Measurements from ENCODE around the gene TBC1D32.
"Not testable (repeated sequence)": the region's sequence is repeated elsewhere in the genome, so short reads cannot be mapped to it uniquely, and the experiment has no call there.

The TBC1D32 gene

DNA sequence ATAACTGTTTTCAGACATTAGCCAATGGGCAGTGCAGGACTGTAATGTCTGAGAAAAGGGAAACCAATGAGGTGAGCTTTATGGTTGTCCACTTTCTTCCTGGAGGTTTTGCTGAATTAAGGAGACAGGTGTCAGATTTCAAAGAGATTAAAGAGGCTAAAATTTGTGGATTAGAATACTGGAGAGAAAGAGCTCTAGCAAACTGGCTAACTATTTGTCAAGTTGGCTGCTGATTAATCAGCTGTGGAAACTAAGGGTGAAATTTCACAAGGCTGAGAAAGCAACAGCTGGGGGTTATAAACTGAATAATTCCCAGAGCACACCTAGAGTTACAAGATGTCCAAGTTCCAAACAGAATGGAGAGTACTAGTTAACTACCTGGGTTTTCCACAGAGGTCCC lies 198.9 kb downstream of the TBC1D32 start:
- in situ Hi-C loops (cut with HindIII; ENCODE audit: low sequenced_read_pairs) = no loop called here

DNA sequence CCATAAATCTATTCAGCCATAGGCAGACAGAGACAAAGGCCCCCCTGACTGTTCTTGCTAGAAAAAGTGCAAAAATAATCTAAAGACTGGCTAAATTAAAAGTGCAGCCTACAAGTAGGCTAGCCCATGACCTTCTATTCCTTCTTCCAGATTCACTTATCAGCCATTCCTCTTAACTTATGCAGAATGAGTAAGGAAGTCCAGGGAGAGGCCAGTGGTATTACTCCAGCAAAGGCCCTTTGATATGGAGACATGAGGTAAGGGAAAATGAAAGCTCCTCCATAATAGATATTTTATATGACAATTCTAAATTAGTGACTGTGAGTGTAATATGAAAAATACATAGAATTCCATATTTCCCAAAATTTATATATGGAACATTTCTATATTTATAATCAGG lies 199.4 kb downstream of the TBC1D32 start:
- in situ Hi-C loops (cut with HindIII; ENCODE audit: low sequenced_read_pairs) = no loop called here

DNA sequence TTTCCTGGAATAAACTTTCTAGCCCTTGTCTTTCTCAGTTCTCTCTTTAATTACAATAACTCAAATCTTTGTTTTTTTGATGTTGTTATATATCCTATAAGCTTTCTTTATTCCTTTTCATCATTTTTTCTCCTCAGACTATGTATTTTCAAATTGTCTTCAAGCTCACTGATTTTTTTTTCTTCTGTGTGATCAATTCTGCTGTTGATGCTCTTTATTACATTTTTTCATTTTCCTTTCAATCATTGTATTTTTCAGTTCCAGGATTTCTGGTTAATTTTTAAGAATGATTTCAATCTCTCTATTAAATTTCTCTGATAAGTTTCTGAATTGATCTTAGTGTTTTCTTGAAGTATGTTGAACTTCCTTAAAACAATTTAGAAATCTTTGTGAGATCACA lies 209.7 kb downstream of the TBC1D32 start:
- in situ Hi-C loops (cut with HindIII; ENCODE audit: low sequenced_read_pairs) = no loop called here

DNA sequence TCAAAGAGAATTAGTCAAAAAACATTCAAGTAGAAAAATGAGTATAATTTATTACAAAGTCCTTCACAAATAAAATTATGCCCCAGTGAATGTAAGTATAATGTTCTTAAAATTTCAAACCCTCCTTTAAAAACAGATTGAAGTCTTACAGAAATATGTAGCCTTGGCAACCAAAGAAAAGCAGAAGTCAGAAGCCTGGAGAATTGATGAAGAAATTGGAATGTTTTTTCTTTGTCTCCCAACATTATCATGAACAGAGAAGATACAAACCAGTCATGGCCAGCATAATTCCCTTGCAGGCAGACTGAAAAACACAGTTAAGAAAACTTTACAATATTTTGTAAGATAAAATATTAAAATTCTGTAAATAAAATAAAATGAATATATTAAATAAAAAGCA lies 221.9 kb downstream of the TBC1D32 start:
- in situ Hi-C loops (cut with HindIII; ENCODE audit: low sequenced_read_pairs) = no loop called here

DNA sequence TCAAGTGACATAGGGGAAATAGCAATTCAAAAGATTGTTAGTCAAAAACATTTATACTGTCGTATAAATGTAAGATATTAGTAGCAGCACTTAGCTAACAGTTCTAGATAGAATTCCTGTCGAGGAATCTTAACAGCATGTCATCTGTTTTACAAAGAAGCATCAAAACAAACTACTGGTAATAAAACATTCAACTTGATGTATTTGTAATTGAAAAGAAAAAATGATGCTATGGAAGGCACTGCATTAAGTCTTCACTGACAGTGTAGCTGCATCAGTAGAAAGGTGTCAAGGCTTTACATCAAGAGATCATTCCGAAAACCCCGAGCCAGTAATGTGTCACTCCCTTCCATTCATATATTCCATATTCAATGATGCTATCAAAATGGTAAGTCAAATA lies 223.5 kb downstream of the TBC1D32 start:
- in situ Hi-C loops (cut with HindIII; ENCODE audit: low sequenced_read_pairs) = no loop called here

DNA sequence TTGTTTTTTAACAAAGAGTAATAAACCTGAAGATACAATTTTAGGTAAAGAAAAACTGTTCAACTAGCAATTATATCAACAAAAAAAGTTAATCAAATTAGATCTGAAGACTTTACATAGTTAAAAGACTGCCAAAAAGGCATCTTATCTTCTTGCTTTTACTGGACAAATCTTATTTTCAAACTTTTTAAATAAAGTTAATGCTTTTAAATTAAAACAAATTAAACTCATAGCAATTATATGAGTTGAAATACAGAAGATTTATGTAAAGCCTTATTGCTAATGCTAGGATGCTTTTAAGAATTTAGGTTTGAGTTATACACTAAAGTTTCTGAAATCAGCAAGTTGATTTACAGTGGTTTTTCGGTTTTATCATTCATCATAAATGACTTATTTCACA lies 227.3 kb downstream of the TBC1D32 start:
- in situ Hi-C loops (cut with HindIII; ENCODE audit: low sequenced_read_pairs) = no loop called here

DNA sequence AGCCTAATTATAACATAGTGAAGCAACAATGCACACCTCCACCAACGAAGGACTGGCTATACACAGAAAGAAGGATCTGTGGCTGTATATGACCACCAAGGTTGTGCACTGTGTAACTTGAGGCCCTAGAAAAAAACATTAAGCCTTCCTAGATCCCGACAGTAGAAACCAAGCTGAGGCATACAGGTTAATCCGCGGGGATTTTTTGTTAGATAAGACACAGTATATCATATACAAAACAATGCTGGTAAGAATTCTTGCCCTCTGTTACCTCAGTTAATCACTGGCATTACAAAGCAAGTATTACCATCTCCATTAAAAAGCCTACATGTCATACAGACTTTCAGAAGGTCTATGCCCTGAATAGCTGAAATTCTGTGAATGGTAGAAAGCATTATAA lies 228.8 kb downstream of the TBC1D32 start:
- in situ Hi-C loops (cut with HindIII; ENCODE audit: low sequenced_read_pairs) = no loop called here

DNA sequence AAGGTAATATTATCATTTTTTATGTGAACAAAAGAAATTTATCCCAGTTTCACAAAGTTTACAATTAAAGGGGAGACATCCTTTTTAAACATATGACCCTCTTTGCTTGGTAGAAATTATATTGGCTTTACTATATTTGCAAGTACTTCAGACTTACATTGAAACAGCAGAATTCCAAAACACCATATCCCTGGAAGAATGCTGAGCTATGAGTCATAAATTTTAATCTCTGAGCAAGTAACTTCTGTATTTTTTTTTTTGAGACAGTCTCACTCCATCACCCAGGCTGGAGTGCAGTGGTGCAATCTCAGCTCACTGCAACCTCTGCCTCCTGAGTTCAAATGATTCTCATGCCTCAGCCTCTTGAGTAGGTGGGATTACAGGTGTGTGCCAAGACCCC lies 240.4 kb downstream of the TBC1D32 start:
- in situ Hi-C loops (cut with HindIII; ENCODE audit: low sequenced_read_pairs) = no loop called here

DNA sequence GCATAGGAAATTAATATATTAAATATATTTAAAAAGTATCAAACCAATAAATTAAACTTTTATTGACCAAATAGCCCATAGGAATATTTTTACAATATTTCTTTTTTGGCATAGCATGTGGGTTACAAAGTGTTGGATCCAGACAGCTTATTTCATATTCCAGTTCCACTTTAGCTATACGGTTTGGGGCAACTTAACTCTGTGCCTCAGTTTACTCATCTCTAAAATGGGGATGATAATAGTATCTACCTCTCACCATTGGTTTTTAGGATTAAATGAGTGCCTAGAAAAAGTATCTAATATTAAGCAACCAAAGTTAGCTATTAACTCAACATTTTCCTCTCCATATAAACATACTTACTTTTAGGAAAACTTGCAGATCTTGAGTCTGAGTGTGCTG lies 243.8 kb downstream of the TBC1D32 start:
- in situ Hi-C loops (cut with HindIII; ENCODE audit: low sequenced_read_pairs) = no loop called here

DNA sequence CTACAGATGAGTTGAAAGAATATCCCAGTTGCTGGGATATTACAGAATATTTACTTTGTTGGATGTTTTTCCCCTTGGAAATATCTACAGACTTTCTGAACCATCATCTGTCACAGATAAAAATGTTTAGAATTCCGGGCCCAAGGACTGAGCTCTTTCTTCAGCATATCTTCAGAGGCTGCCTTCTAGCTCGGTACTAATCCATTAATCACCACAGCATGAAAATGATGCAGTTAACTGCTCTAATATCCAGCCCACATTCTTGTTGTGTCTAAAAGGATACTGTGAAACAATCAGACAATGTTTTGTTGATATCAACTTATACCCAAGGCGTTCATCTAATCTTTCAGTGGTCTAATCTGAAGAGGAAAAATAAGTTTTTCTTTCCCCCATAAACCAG lies 247.4 kb downstream of the TBC1D32 start:
- in situ Hi-C loops (cut with HindIII; ENCODE audit: low sequenced_read_pairs) = no loop called here

DNA sequence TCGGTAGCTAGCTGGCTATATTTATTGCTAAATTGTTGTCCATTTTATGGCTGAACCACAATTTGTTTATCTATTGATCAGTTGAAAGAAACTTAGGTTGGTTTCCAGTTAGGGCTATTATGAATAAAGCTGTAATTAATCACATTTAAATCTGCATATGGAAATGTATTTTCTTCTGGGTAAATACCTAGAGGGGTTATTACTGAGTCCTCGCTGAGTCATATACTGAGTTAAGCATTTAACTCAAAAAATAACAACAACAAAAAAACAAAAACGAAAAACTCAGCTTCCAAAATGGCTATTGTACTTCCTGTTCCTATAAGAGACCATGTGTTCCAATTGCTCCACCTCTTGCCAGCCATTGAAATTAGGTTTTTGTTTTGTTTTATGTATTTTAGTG lies 258.2 kb downstream of the TBC1D32 start:
- in situ Hi-C loops (cut with HindIII; ENCODE audit: low sequenced_read_pairs) = no loop called here

DNA sequence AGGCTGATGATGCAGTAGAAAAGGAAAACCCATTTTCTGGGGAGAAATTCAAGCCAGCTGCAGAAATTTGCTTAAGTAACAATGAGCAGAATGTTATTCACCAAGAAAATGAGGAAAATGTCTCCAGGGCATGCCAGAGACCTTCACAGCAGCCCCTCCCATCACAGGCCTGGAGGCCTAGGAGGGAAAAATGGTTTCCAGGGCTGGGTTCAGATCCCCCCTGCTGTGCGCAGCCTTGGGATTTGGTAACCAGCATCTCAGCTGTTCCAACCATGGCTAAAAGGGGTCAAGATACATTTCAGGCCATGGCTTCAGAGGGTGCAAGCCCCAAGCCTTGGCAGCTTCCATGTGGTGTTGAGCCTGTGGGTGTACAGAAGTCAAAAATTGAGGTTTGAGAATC lies 265.5 kb downstream of the TBC1D32 start:
- in situ Hi-C loops (cut with HindIII; ENCODE audit: low sequenced_read_pairs) = loop anchor here (25.0 kb wide), 1 partner anchor 244 kb away; no protein-coding TSS in a partner anchor

DNA sequence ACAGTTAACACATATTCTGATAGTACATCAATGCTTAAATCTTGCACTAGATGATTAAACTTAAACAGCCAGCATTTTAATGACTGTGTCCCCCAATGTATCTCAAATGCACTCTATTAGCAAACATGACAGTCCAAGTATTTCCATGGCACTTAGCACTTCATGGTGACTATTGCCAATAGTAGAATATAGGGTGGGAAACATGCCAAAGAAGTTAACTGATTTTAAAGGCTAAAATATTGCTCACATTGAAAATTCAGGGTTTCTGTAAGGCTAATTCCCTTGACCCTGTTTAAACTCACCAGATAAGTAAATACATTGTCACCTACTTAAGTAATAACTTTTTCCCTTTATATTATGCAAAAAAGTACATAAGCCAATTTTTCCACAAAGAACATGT lies 266.9 kb downstream of the TBC1D32 start:
- in situ Hi-C loops (cut with HindIII; ENCODE audit: low sequenced_read_pairs) = loop anchor here (25.0 kb wide), 1 partner anchor 245 kb away; no protein-coding TSS in a partner anchor

DNA sequence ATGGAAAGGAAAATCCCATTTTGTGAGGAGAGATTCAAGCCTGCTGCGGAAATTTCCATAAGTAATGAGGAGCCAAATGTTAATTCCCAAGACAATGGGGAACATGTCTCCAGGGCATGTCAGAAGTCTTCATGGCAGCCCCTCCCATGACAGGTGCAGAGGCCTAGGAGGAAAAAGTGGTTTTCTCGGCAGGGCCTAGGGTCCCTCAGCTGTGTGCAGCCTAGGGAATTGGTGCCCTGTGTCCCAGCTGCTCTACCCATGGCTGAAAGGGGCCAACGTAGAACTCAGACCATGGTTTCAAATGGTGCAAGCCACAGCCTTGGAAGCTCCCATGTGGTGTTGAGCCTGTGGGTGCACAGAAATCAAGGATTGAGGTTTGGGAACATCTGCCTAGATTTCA lies 269.9 kb downstream of the TBC1D32 start:
- in situ Hi-C loops (cut with HindIII; ENCODE audit: low sequenced_read_pairs) = loop anchor here (25.0 kb wide), 1 partner anchor 248 kb away; no protein-coding TSS in a partner anchor

DNA sequence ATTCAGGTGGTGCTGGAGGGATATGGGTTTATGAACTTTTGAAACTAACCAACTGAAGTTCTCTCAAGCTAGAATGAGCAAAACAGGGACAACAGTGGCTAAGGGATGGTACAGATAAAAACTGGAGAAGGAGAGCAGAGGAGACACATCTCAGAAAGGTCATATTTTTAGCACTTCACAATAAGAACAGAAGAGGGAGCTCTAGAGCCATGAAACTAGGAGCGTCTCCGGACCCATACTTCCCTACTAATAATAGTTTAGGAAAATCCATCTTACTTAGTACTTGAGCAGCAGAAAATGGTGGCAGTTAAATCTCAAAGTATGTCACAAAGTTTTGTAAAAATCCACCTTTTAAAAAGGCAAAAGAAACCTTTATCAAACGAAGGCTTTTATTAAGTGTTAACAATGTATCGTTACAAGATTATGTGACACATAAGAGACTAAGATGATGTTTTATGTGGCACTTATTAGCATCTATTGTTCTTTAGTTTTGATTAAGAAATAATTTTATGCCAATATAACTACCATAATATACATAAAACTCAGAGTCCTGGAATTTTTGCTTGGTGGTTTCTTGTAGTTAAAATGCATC lies 278.6 kb downstream of the TBC1D32 start:
- in situ Hi-C loops (cut with HindIII; ENCODE audit: low sequenced_read_pairs) = loop anchor here (25.0 kb wide), 1 partner anchor 257 kb away; no protein-coding TSS in a partner anchor

DNA sequence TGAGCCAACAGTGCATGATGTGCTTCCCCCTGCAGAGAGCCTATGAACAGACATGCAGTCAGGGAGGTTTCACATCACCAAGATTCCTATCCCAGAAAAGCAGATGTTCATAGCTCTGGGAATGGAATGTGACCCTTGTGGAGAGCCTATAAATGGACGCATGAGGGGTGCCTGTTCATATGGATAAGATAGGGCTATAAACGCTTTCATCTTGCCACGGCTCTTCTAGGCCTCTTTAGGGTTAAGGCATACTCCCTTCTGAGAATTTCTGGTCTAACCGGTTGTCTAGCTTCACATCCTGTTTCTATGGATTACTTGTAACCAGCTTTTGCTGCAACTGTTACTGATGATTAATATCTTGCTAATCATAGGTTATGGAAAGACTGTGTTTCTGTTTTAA lies 285.7 kb downstream of the TBC1D32 start:
- in situ Hi-C loops (cut with HindIII; ENCODE audit: low sequenced_read_pairs) = not testable (repeated sequence)

DNA sequence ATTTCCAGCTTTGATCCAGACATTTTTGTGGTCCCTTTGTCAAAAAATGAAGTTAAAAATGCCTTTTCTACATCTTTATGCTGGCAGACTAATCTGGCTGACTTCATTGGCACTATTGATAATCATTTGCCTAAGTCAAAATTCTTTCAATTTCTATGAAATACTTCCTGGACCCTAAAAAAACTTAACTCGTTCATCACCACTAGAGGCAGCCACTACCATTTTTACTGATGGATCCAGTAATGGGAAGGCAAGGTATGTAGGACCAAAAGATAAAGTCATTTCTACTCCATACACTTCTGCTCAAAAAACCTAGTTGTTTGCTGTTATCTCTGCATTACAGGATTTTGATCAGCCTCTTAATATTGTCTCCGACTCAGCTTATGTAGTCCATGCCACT lies 289.4 kb downstream of the TBC1D32 start:
- in situ Hi-C loops (cut with HindIII; ENCODE audit: low sequenced_read_pairs) = not testable (repeated sequence)

DNA sequence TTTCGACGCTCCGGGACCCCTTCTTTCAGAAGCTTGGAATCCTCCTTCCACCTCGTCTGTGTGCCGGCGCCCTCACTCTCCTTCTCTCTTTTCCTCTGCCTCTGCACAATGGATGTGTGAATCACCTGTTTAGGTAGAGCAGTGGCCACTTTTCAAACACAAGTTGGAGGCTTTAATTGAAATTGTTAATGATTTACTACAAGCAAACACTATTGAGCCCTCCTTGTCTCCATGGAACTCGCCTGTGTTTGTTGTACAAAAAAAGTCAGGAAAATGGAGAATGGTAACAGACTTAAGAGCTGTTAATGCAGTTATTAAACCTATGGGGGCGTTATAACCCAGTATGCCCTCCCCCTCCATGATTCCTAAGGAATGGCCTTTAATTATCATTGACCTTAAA lies 290.6 kb downstream of the TBC1D32 start:
- in situ Hi-C loops (cut with HindIII; ENCODE audit: low sequenced_read_pairs) = not testable (repeated sequence)

DNA sequence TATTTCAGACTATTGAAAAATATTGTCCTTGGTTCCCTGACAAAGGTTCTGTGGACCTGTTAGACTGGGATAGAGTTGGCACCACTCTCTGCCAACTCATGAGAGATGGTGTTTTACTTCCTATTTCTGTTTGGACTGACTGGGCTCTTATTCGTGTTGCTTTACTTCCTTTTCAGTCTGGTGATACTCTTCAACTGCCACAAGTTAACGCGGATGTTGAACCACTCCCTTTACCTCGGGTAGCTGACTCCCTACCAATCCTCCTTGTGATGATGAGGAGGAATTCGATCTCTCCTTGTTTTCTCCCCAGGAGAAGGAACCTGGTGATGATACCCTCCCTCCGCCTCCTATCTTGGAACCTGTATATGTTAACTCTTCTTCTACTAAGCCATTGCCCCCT lies 291.1 kb downstream of the TBC1D32 start:
- in situ Hi-C loops (cut with HindIII; ENCODE audit: low sequenced_read_pairs) = not testable (repeated sequence)

DNA sequence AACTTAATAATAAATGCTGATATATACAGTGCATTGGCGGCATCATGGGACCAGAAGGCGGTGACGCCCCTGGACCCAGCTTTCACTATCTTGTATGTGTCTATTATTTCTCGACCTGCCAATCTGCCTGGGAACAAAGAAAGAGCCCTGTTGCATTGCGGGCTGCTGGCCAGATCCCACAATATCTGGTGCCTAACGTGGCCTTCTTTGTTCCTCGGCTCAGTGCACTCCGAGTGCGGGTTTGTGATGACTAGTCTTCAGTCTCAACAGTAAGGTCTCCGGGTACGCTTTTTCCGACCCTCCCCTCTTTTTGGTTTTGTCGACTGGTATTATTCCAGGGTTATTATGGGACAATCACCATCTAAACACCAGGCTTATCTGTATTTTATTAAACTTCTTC lies 291.5 kb downstream of the TBC1D32 start:
- in situ Hi-C loops (cut with HindIII; ENCODE audit: low sequenced_read_pairs) = no loop called here

DNA sequence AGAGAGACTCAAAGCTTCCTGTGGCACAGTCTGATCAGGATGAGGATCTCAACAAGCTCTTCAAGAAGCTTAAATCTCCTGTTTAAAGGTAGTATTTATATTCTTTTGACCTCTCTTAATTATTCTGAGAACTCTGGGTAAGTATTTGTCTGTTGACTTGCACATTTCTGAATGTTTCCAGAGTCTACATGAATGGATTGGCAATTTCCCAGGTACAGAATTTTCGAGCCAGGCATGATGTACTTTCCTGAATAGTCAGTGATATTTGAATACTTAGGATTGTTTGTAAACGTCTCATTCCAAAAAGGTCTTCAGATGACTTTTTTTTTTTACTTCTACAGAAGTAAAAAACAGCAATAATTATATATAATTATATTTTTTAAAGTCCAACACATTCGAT lies 293.4 kb downstream of the TBC1D32 start:
- in situ Hi-C loops (cut with HindIII; ENCODE audit: low sequenced_read_pairs) = no loop called here

DNA sequence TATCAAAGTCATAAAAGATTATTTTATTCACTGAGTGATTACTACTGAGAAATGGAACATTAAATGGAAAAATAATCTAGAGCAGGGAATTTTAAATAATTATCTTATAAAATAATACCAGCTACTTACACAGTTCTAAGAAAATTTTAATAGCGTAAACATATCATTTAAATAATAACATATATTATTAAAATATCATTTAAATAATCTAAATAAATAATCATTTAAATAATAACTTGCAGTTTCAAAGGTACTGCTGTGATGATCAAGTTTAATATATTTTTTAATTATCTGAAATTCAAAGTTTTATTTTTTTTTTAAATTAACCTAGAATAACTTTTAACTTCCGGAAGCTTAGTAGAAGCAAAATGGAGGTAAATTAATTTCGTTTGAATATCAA lies 301.2 kb downstream of the TBC1D32 start:
- in situ Hi-C loops (cut with HindIII; ENCODE audit: low sequenced_read_pairs) = no loop called here

DNA sequence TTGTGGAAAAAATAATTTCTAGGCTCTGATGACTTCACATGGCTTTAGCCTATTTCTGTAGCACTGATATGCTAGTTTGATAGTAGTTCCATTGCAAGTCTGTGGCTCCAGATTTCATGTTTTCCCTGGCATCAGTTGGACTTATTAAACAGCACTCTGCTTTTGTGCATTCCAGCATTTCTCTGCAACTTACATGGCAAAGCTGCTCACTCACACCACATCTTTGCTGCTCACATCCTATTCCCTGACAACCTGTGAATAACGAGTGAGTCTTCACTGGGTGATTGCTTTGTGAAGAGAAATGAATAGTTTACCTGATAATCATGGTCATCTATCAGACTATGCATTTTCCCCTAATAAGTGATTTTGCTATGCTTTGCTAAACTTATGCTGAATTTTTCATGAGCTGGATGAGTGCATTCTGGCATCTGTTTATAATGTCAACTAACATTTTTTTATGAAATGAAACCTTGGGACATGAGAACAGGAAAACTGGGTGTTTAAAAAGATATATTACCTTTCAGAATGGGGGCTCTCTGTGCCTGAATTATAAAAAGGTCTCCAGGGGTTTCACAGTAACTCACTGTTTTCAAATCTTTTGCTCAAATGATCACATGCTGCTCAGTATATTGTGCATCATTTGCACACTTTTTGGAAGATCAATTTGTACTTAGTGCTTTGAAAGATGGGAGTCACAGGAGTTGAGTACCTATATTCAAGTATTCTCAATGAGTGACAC lies 301.8 kb downstream of the TBC1D32 start:
- in situ Hi-C loops (cut with HindIII; ENCODE audit: low sequenced_read_pairs) = no loop called here

Data from DLD1 (cell line).